Measurements from ENCODE around the gene GABARAP.

DNA sequence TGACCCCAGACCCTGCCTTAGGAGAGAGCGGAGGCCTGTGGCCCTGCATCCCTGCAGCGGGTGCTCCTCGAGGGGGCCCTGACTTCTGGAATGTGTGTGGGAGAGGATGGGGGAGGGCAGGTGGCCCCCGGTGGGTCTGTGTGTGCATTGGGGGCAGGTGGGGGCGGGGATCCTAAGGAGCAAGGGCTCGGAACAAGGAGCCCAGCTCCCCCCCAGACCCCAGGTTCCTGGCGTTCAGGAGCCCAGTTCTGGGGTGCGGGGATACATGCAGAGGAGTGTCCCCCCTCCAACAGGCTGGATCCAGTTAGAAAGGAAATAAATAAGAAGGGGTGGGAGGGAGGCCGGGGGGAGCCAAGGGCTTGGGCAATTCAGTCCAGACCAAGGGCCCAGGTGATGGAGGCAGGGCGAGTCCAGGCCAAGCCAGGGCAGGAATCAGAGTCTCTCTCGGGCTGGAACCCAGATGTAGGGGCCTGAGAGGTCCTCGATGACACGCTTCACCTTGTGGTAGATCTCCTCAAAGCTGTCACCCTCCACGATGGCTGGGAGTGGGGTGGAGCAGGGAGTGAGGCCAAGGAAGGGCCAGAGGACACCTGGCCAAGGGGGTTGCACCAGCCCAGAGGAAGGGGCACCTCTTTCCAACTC lies 51.9 kb downstream of the GABARAP start:
- TF ChIP-seq POLR2A (IDR thresholded peaks at IDR 0.05) (no peak), EP300 (IDR thresholded peaks at IDR 0.05) (no peak), POLR2AphosphoS5 (IDR thresholded peaks at IDR 0.05) (no peak)
